Thyroid gland (tissue), 4 donors: ENCODE measurements around the gene BMERB1.

Experiments
- CTCF ChIP-seq, 6 experiments: fragments of 200-600 bp in 3 of 6; fragments of 450-650 bp in 3 of 6; sonication (generic) in 3 of 6; IDR thresholded peaks; one replicate each; pipeline ENCODE4 v1.5.1; 2016 to 2019; ENCODE audit warnings: antibody characterized with exemption in 6 of 6, mild to moderate bottlenecking in 2 of 6, inconsistent platforms in 1 of 6, moderate library complexity in 1 of 6
- POLR2A ChIP-seq, 2 donors: fragments of 450-650 bp; IDR thresholded peaks; one replicate each; pipeline ENCODE4 v1.6.1; 2017; ENCODE audit warnings: antibody characterized with exemption in 2 of 2, mild to moderate bottlenecking in 2 of 2, moderate library complexity in 1 of 2

- TF ChIP-seq CTCF (IDR thresholded peaks at IDR 0.05) (no peak), POLR2A (IDR thresholded peaks at IDR 0.05) (no peak)
Measured at GRCh38 chr16:15422222-15422621, 12.2 kb upstream of the BMERB1 start.
